Keratinocyte (primary cell): ENCODE measurements around the gene ODAD4. TPM values are rescaled to one million over a fixed set of nuclear protein-coding genes. Genes with fewer than 3 reads are reported as not detected.

Experiments
- DNase-seq: peaks from one replicate; pipeline ENCODE4 v3.0.0-alpha.2; 2011; ENCODE audit warnings: low read depth, missing footprints, low spot score
- FAIRE-seq: peaks from 2 replicates; lab custom pipeline; 2011; peaks lifted over from hg19 to GRCh38; lab: Jason Lieb, UNC
- H2AFZ ChIP-seq: 2 replicates; pipeline ENCODE4 v1.6.0; 2012; ENCODE audit warnings: low read length, control low read depth, inconsistent platforms; ENCODE audit not compliant: control insufficient read depth
- H3K27ac ChIP-seq: 2 replicates; pipeline ENCODE4 v1.5.1; 2011; ENCODE audit warnings: low read length; ENCODE audit not compliant: control insufficient read depth, insufficient read depth
- H3K27me3 ChIP-seq: 3 replicates; pipeline ENCODE4 v1.6.0; 2011; ENCODE audit warnings: low read length; ENCODE audit not compliant: control insufficient read depth, insufficient read depth; ENCODE audit errors: extremely low read depth
- H3K36me3 ChIP-seq, 2 experiments: 2 replicates in 1 of 2; 3 replicates in 1 of 2; pipeline ENCODE4 v1.5.1; 2011; ENCODE audit warnings: low read length in 2 of 2, mild to moderate bottlenecking in 1 of 2; ENCODE audit not compliant: control insufficient read depth in 2 of 2, insufficient read depth in 2 of 2; ENCODE audit errors: extremely low read depth in 1 of 2
- H3K4me1 ChIP-seq: 3 replicates; pipeline ENCODE4 v1.5.1; 2011; ENCODE audit warnings: low read length; ENCODE audit not compliant: control insufficient read depth, insufficient read depth; ENCODE audit errors: extremely low read depth
- H3K4me2 ChIP-seq: 3 replicates; pipeline ENCODE4 v1.6.0; 2011; ENCODE audit warnings: low read depth, low read length; ENCODE audit not compliant: control insufficient read depth, insufficient read depth; ENCODE audit errors: extremely low read depth
- H3K4me3 ChIP-seq, 3 experiments: fragments of 200-600 bp in 1 of 3; sonication (generic) in 1 of 3; 2 replicates in 2 of 3; 3 replicates in 1 of 3; pipeline ENCODE4 v1.5.1; 2011 to 2016; ENCODE audit warnings: low read length in 3 of 3, mild to moderate bottlenecking in 3 of 3, control low read depth in 2 of 3, inconsistent platforms in 1 of 3, low read depth in 1 of 3, mixed read lengths in 1 of 3, mixed run types in 1 of 3, moderate library complexity in 1 of 3; ENCODE audit not compliant: control insufficient read depth in 2 of 3, insufficient read depth in 2 of 3; ENCODE audit errors: extremely low read depth in 1 of 3
- H3K79me2 ChIP-seq: 2 replicates; pipeline ENCODE4 v1.6.0; 2012; ENCODE audit warnings: low read length; ENCODE audit not compliant: control insufficient read depth, insufficient read depth
- H3K9ac ChIP-seq: 3 replicates; pipeline ENCODE4 v1.6.0; 2011; ENCODE audit warnings: low read length; ENCODE audit not compliant: control insufficient read depth, insufficient read depth; ENCODE audit errors: extremely low read depth
- H3K9me1 ChIP-seq: 3 replicates; pipeline ENCODE4 v1.6.0; 2011; ENCODE audit warnings: low read length; ENCODE audit not compliant: control insufficient read depth, insufficient read depth; ENCODE audit errors: extremely low read depth
- H3K9me3 ChIP-seq: 2 replicates; pipeline ENCODE4 v1.5.1; 2012; ENCODE audit warnings: low read depth, low read length; ENCODE audit not compliant: control insufficient read depth
- H4K20me1 ChIP-seq: 3 replicates; pipeline ENCODE4 v1.6.0; 2011; ENCODE audit warnings: low read length; ENCODE audit not compliant: control insufficient read depth, insufficient read depth; ENCODE audit errors: extremely low read depth
- CTCF ChIP-seq, 3 experiments: IDR thresholded peaks in 1 of 3; conservative IDR thresholded peaks in 1 of 3; optimal IDR thresholded peaks in 1 of 3; 2 replicates in 2 of 3; 3 replicates in 1 of 3; pipeline versions ENCODE3 to v1.5.1; 2011; ENCODE audit warnings: low read length in 3 of 3, mild to moderate bottlenecking in 3 of 3, moderate library complexity in 2 of 3, control low read depth in 1 of 3, inconsistent platforms in 1 of 3; ENCODE audit not compliant: insufficient read depth in 2 of 3; ENCODE audit errors: extremely low read depth in 1 of 3
- EZH2 ChIP-seq: IDR thresholded peaks from one replicate; pipeline ENCODE4 v1.6.1; 2012; ENCODE audit warnings: inconsistent platforms, mild to moderate bottlenecking, low read length, moderate library complexity
- dilution Hi-C: fragments of 300-500 bp; cut with MboI; formaldehyde crosslinking; loops from one replicate; pipeline ENCODE4 v1.7.0; 2020; ENCODE audit warnings: low sequenced_read_pairs; ENCODE audit not compliant: extremely low pct_ligation_motif_present
- polyA plus RNA-seq, 5 experiments: library from polyadenylated mRNA; depleted of rRNA in 3 of 5; stranded (reverse) in 3 of 5; stranded (forward) in 1 of 5; unstranded in 1 of 5; fragments of >200 nt; gene quantifications; 1 replicate in 1 of 5; 2 replicates in 3 of 5; 3 replicates in 1 of 5; pipeline versions ENCODE4 v1.2.1 to v1.2.3, GENCODE V29; 2011 to 2012; ENCODE audit warnings: missing spikeins in 2 of 5, low read depth in 1 of 5, low replicate concordance in 1 of 5

ODAD4 gene
- polyA plus RNA-seq, 1 donor (not counting 4 experiments of a cell fraction or from before 2014, with no cell fraction given) = 0.20 TPM

GRCh38 chr17:41895617-41896016, 34.8 kb upstream of the ODAD4 start:
- no peak overlapping the region for H2AFZ ChIP-seq
- no peaks in the 10 kb centered on the region for H3K4me1 ChIP-seq
- no peak for DNase-seq
- peaks cover 10% of the 10 kb centered on the region for H4K20me1 ChIP-seq
- H3K4me2 ChIP-seq = no peak overlapping the region
- no peak for FAIRE-seq
- H3K9me1 ChIP-seq = no peaks in the 10 kb centered on the region
- H3K27ac ChIP-seq = no peak overlapping the region
- TF ChIP-seq CTCF (optimal IDR thresholded peaks at IDR 0.05 in 1 of 3, IDR thresholded peaks at IDR 0.05 in 1 of 3, conservative IDR thresholded peaks at IDR 0.05 in 1 of 3; ENCODE audit: extremely low read depth in 1 of 3, insufficient read depth in 2 of 3, low read length in 3 of 3) = no peak
- no peak for TF ChIP-seq EZH2
- no peak overlapping the region for H3K9ac ChIP-seq
- peaks cover 13% of the 10 kb centered on the region for H3K79me2 ChIP-seq
- no peaks in the 10 kb centered on the region for H3K9me3 ChIP-seq
- H3K36me3 ChIP-seq = peaks cover 71% of the 10 kb centered on the region in 2 experiments
- dilution Hi-C loops = no loop called here
- no peaks in the 10 kb centered on the region for H3K27me3 ChIP-seq
- H3K4me3 ChIP-seq = no peak overlapping the region

- DNase-seq = no peak
- no peak for TF ChIP-seq CTCF (optimal IDR thresholded peaks at IDR 0.05 in 1 of 3, IDR thresholded peaks at IDR 0.05 in 1 of 3, conservative IDR thresholded peaks at IDR 0.05 in 1 of 3; ENCODE audit: extremely low read depth in 1 of 3, insufficient read depth in 2 of 3, low read length in 3 of 3)
- H3K9me3 ChIP-seq = no peaks in the 10 kb centered on the region
- peaks cover 71 to 73% of the 10 kb centered on the region in 2 experiments for H3K36me3 ChIP-seq
- no peak overlapping the region for H3K27ac ChIP-seq
- peaks cover 10% of the 10 kb centered on the region for H4K20me1 ChIP-seq
- peaks cover 12% of the 10 kb centered on the region for H3K79me2 ChIP-seq
- H3K4me1 ChIP-seq = no peaks in the 10 kb centered on the region
- H3K9ac ChIP-seq = no peak overlapping the region
- no peak overlapping the region for H3K4me2 ChIP-seq
- H3K27me3 ChIP-seq = no peaks in the 10 kb centered on the region
- H3K4me3 ChIP-seq = no peak overlapping the region
- no peak overlapping the region for H2AFZ ChIP-seq
- no peaks in the 10 kb centered on the region for H3K9me1 ChIP-seq
- dilution Hi-C loops = no loop called here
- no peak for FAIRE-seq
These were observed 33.7 kb upstream of the ODAD4 start for GRCh38 chr17:41896726-41897125.
